Measurements from ENCODE around the gene CLEC4M.

The CLEC4M gene

GRCh38 chr19:7734220-7735203, 28.5 kb upstream of the CLEC4M start:
- H3K4me3 ChIP-seq (ENCODE audit: low read length), result no peak overlapping the region
- TF ChIP-seq CTCF (conservative IDR thresholded peaks at IDR 0.05; ENCODE audit: low read length), result no peak
- DNase-seq (ENCODE audit: low read depth), result peak; percentile 30

GRCh38 chr19:7736148-7736547, 26.9 kb upstream of the CLEC4M start:
- DNase-seq (ENCODE audit: low read depth), result no peak
- TF ChIP-seq CTCF (conservative IDR thresholded peaks at IDR 0.05; ENCODE audit: low read length), result no peak

GRCh38 chr19:7737215-7737614, 25.8 kb upstream of the CLEC4M start:
- no peak for TF ChIP-seq CTCF (conservative IDR thresholded peaks at IDR 0.05; ENCODE audit: low read length)
- no peak overlapping the region for H3K4me3 ChIP-seq (ENCODE audit: low read length)
- DNase-seq (ENCODE audit: low read depth), result no peak

More at GRCh38 chr19:7736148-7736547, 26.9 kb upstream of the CLEC4M start:
- no peak overlapping the region for H3K4me3 ChIP-seq (ENCODE audit: low read length)

- TF ChIP-seq CTCF (conservative IDR thresholded peaks at IDR 0.05; ENCODE audit: low read length), result no peak
- DNase-seq (ENCODE audit: low read depth), result no peak
- no peak overlapping the region for H3K4me3 ChIP-seq (ENCODE audit: low read length)
Observed at GRCh38 chr19:7738023-7738422, 25.0 kb upstream of the CLEC4M start.

- no peak overlapping the region for H3K4me3 ChIP-seq (ENCODE audit: low read length)
- DNase-seq (ENCODE audit: low read depth), result no peak
- TF ChIP-seq CTCF (conservative IDR thresholded peaks at IDR 0.05; ENCODE audit: low read length), result no peak
Observed at GRCh38 chr19:7739211-7739755, 23.8 kb upstream of the CLEC4M start.

- H3K4me3 ChIP-seq (ENCODE audit: low read length), result no peak overlapping the region
- DNase-seq (ENCODE audit: low read depth), result no peak
- no peak for TF ChIP-seq CTCF (conservative IDR thresholded peaks at IDR 0.05; ENCODE audit: low read length)
Observed at GRCh38 chr19:7739801-7740681, 23.0 kb upstream of the CLEC4M start.
